TTC549 (cell line): ENCODE measurements around the gene LYSET.
A peak's percentile ranks its signal among the peaks of the same experiment; 100 is the strongest.
"Not testable (repeated sequence)": the region's sequence is repeated elsewhere in the genome, so short reads cannot be mapped to it uniquely, and the experiment has no call there.

Source experiments
- FAIRE-seq: peaks from 2 replicates; lab custom pipeline; 2012; peaks lifted over from hg19 to GRCh38; lab: Jason Lieb, UNC

LYSET gene

DNA sequence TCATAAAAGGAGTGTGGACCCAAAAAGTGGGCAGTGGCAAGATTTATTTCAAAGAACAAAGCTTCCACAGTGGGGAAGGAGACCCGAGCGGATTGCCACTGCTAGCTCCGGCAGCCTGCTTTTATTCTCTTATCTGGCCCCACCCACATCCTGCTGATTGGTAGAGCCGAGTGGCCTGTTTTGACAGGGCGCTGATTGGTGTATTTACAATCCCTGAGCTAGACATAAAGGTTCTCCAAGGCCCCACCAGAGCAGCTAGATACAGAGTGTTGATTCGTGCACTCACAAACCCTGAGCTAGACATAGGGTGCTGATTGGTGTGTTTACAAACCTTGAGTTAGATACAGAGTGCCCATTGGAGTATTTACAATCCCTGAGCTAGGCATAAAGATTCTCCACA, 15.5 kb upstream of the LYSET start:
- not testable (repeated sequence) for FAIRE-seq

- not testable (repeated sequence) for FAIRE-seq
These were observed 15.0 kb upstream of the LYSET start for GRCh38 chr14:93170141-93170540.

DNA sequence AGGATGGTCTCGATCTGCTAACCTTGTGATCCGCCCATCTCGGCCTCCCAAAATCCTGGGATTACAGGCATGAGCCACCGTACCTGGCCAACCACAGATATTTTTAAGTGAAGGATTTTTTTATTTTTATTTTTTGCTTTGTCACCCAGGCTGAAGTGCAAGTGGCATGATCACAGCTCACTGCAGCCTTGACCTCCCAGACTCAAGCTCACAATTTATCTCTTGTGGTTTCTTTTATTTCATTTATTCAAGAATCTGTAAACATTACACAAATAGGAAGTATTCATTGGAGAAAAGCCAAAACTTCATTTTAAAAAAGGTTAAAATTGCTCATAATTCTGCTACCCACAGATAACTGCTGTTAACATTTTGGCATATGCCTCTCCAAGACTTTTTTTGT, 13.7 kb upstream of the LYSET start:
- no peak for FAIRE-seq

GRCh38 chr14:93173943-93174395, 11.1 kb upstream of the LYSET start:
- FAIRE-seq = no peak

DNA sequence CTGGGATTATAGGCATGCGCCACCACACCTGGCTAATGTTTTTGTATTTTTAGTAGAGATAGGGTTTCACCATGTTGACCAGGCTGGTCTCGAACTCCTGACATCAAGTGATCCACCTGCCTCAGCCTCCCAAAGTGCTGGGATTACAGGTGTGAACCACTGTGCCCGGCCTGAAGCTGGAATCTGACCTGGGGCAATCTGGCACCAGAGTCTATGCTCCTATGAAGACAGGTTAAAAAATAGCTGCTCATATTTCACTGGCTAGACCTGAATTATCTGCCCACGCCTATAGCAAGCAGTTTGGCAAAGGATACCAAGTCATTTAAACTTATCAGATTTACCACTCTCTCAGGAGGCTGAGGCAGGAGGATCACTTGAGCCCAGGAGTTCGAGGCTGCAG, 10.4 kb upstream of the LYSET start:
- FAIRE-seq = not testable (repeated sequence)

- no peak for FAIRE-seq
These were observed 9.6 kb upstream of the LYSET start for GRCh38 chr14:93175492-93175891.

DNA sequence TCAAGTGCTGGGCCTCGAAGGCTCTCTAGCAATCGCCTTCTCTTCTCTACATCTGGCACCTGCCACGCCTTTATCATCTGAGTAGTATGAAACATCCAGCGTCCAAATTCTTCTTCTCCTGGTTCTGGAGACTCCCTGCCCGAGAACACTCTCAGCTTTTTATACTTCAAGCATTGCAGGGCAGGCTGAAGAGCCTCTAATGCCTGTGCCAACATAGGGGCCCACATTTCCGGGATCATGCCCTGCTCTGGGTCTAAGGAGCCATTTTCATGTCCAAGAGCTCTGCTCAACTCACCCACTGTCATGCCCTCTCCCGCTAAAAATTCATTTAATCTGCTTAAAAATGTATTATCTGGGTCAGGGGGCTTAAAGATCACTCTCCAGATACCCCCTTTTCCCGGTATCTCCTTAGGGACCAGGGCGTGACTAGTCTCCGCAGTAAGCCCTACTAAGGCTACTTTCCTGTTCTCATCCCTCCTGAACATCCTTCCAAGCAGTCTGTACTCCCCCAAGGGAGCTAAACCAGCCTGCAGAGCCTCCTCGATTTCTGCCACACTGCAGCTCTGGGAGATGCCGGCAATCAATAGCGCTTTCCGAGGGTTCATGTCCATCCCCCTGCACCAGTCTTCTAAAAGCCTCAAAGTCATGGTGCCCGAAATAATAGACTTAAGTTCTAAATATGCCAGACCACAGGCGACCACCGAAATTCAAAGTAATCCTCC, 1.4 kb upstream of the LYSET start:
- FAIRE-seq = no peak

DNA sequence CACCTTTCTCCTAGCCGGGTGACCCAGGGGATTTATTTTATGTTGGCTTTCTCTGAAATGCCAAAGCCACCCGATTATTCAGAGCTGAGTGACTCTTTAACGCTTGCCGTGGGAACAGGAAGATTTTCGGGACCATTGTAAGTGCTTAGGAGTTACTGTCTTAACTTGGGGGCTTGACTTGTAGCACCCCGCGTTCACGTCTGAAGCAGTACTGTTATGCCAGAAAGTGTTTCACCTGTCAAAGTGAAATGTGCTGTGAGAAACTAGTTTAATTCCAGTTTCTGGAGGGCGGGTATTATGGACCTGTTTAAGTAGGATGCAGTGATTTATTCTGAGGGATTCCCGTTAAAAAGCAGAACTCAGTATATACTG, 218 bp downstream of the LYSET start:
- FAIRE-seq = no peak

DNA sequence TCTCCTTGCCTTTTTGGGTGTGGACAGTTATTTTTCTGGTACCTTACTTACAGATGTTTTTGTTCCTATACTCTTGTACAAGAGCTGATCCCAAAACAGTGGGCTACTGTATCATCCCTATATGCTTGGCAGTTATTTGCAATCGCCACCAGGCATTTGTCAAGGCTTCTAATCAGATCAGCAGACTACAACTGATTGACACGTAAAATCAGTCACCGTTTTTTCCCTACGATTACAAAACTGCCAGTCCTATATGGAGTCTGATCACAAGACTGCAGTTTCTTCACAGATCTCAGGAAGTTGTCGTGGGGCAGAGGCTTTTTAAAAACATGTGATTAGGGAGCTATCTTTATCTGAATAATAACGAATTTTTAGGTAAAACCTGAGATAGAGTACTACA, 1.3 kb downstream of the LYSET start:
- no peak for FAIRE-seq

- no peak for FAIRE-seq
These were observed 1.8 kb downstream of the LYSET start for GRCh38 chr14:93186956-93187355.

GRCh38 chr14:93195316-93195999, 10.3 kb downstream of the LYSET start:
- no peak for FAIRE-seq

- no peak for FAIRE-seq
These were observed 13.9 kb downstream of the LYSET start for GRCh38 chr14:93199031-93199430.

- no peak for FAIRE-seq
These were observed 15.4 kb downstream of the LYSET start for GRCh38 chr14:93200553-93200952.

DNA sequence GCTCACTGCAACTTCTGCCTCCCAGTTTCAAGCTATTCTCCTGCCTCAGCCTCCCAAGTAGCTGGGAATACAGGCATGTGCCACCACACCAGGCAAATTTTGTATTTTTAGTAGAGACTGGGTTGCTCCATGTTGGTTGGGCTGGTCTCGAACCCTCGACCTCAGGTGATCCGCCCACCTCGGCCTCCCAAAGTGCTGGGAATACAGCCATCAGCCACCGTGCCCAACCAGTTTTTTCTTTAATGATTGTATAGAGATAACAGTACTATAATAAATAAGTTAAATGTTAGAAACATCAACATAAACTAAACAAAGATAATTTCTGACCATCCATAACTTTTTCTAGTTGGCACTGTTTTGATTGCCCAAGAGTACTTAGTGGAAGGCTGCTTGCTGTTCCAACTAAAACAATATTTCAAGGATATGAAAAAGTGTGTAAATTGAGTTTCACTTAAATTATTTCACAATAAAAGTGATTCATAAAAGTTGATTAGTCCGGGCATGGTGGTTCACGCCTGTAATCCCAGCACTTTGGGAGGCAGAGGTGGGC, 16.1 kb downstream of the LYSET start:
- FAIRE-seq = no peak

GRCh38 chr14:93206793-93207467, 21.8 kb downstream of the LYSET start, which contains the start of the genes GON7 and UBR7:
Gene GON7, minus strand, starts transcription at chr14:93207065. Its CDS starts 28 bp downstream, at chr14:93207037.
Gene UBR7, plus strand, starts transcription at chr14:93207256. Its CDS starts 36 bp downstream, at chr14:93207292.
- FAIRE-seq = peak; percentile 85

GRCh38 chr14:93207468-93208308, 22.6 kb downstream of the LYSET start:
- FAIRE-seq = no peak

DNA sequence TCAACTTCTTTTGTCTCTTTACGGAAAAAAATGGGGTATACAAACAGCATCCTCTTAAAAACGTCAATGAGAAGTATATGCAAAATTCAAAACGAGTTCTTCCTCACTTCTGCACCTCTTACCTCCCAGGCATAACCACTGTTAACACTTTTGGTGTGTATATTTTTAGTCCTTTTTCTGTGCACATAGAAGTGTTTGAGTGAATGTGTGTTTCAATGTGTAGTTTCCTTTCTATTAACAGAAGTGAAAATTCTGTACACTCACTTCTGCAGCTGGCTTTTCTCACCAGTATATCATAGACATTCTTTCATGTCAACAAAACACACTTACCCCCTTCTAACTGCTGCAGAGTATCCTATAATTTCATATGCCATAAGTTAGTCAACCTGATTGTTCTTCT, 27.3 kb downstream of the LYSET start:
- no peak for FAIRE-seq

- FAIRE-seq = no peak
These were observed 29.5 kb downstream of the LYSET start for GRCh38 chr14:93214598-93214997.

DNA sequence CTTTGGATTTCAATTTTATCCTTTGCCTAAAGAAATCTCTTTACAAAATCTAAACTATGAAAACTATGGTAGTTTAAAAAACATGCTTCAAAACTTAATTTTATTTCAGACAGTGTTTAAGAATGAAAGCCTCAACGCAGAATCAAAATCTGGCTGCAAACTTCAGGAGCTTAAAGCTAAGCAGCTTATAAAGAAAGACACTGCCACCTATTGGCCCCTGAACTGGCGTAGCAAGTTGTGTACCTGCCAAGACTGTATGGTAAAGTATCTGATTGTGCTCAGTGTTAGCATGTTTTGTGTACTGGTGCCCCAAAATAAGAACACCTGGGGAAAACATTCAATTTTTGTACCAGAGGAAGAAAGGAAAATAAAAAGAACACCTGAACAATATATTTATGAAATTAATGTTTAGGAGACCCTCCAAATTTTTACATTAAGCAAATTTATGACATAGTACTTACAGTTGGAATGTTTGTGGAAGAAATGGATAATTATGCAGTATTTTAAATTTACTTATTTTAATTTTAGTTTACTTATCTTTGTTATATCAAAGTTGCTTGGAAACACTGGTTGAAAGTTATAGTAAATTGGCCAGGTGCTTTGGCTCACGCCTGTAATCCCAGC, 34.1 kb downstream of the LYSET start:
- peak; percentile 50 for FAIRE-seq

DNA sequence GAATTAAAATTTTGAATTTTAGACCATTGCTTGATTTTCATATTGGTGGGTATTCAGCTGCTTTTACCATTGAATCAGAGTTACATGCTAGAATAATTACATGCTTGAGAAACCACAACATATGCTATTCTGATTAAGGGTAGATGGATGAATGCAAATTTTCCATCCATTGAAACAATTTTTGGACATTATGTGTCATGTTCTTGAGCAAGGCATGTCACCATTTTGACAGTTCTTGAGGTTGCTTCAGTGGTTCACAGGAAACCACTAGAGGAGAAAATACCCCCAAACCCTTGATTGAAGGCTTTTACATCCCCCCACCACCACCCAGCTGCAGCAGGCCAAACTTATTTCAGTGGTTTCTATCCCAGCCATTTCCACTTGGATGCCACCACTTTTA, 35.4 kb downstream of the LYSET start:
- no peak for FAIRE-seq

- no peak for FAIRE-seq
These were observed 38.4 kb downstream of the LYSET start for GRCh38 chr14:93223565-93223964.
